DND-41 (cell line): ENCODE results near the gene RYR2.

ENCODE experiments used
- CTCF ChIP-seq: IDR thresholded peaks from 2 replicates; pipeline ENCODE4 v1.5.1; 2012; ENCODE audit warnings: borderline replicate concordance, low read length, moderate library complexity, mild to moderate bottlenecking; ENCODE audit not compliant: poor library complexity, severe bottlenecking; ENCODE audit errors: extremely low read depth
- EZH2 ChIP-seq: IDR thresholded peaks from 3 replicates; pipeline ENCODE4 v1.6.1; 2012; ENCODE audit warnings: borderline replicate concordance, low read depth, mild to moderate bottlenecking, moderate library complexity, low read length, inconsistent platforms; ENCODE audit not compliant: severe bottlenecking

GRCh38 chr1:237613984-237614383, 572.0 kb downstream of the RYR2 start:
- TF ChIP-seq CTCF, result no peak
- TF ChIP-seq EZH2, result no peak
